HCT116 (cell line): Measurements from ENCODE around the gene EIF2B5.

Experiments
- RAD21 ChIP-seq: IDR thresholded peaks from 2 replicates; pipeline ENCODE4 v1.6.1; 2012; ENCODE audit warnings: low read depth, mild to moderate bottlenecking
- ZNF274 ChIP-seq: fragments of 200-500 bp; sonication (Bioruptor generic); IDR thresholded peaks from 2 replicates; pipeline ENCODE4 v1.6.1; 2014; ENCODE audit warnings: mild to moderate bottlenecking, low read depth, low read length, inconsistent platforms

GRCh38 chr3:184092199-184092598, 43.0 kb upstream of the EIF2B5 start:
- TF ChIP-seq ZNF274 (no peak), RAD21 (no peak)
